ENCODE results near the gene CD63. TPM values are rescaled to one million over a fixed set of nuclear protein-coding genes. Genes with fewer than 3 reads are reported as not detected.

Gene CD63
- total RNA-seq, 4 donors from 2014 or later, result 727 to 1,052 (median 875) TPM

DNA sequence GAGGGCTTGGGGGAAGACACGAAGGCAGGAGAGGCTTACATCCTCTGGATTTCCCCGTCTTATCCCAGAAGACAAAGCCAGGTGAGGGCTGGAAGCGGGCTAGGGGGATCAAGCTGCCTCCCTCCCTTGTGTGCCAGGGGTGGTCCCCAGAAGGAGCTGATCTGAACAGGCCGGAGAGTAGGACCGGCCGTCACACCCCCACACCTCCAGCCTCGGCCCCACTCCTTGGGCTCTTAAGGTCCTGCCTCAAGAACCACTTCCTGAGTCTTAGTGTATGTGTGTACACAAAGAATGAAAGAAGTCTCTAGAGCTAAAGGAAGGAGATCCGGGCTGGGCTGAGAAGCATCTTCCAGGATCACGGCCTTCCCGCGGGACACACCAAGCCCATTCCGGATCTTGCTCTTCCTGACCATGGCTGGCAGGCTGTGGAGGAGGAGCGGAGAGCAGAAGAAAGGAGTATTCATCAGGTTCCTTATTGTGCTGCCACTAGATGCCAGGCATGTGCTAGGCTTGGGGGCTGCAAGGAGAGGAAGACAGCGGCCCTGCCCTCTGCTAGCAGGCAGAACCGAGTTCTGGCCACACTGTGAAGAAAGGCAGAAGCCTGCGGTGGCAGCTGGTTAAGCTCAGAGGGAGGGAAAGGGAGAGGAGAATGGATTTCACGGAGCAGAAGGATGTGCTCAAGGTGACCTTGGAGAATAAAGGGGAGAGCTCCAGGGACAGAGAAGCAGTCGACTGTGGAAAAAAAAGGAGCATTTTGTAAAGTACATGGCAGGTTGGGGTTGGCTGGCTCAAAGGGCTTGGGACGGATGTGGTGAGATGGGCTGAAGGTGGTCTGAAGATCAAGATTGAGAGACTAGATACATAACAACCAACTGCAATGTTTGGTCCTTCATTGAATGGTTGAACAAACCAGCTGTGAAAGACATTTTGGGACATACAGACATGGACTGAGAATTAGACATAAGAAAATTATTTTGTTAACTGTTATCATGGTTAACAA, 1.3 kb upstream of the CD63 start:
- TF ChIP-seq, protein P1, sequence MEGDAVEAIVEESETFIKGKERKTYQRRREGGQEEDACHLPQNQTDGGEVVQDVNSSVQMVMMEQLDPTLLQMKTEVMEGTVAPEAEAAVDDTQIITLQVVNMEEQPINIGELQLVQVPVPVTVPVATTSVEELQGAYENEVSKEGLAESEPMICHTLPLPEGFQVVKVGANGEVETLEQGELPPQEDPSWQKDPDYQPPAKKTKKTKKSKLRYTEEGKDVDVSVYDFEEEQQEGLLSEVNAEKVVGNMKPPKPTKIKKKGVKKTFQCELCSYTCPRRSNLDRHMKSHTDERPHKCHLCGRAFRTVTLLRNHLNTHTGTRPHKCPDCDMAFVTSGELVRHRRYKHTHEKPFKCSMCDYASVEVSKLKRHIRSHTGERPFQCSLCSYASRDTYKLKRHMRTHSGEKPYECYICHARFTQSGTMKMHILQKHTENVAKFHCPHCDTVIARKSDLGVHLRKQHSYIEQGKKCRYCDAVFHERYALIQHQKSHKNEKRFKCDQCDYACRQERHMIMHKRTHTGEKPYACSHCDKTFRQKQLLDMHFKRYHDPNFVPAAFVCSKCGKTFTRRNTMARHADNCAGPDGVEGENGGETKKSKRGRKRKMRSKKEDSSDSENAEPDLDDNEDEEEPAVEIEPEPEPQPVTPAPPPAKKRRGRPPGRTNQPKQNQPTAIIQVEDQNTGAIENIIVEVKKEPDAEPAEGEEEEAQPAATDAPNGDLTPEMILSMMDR (IDR thresholded peaks at IDR 0.05; ENCODE audit: low read depth), result no peak

DNA sequence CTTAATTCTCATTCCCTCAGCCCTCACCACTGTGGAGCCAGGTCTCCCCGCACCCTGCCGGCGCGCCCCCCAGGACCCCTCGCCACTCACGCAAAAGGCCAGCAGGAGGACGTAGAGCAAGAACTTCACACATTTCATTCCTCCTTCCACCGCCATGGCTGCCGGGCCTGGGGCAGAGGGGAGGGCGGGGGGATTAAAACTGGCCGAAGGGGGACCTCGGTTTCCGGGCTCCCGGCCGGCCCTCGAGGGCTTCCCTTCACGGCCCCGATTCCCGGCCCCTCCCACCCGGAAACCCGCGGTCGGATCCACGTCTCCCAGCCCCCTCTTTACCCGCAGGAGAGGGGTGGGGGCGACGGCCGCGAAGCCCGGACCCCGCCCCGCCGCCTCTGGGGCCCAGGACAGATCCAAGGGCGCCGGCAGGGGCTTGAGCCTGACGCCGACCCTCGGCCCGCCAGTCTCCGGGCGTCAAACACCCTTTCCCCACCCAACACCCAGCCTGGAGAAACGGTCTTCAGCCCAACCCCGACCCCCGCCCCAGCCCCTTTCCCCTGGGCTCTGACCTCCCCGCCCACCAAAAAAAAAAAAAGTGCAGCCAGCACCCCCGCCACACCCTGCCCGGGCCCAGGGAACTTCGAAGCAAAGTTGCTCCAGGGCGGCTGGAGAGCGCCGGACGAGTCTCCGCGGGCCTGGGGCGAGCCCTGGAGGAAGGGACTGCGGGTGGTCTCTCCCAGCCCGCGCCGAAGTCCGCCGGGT, 447 bp downstream of the CD63 start:
- TF ChIP-seq, protein P1 (IDR thresholded peaks at IDR 0.05; ENCODE audit: low read depth), result no peak

DNA sequence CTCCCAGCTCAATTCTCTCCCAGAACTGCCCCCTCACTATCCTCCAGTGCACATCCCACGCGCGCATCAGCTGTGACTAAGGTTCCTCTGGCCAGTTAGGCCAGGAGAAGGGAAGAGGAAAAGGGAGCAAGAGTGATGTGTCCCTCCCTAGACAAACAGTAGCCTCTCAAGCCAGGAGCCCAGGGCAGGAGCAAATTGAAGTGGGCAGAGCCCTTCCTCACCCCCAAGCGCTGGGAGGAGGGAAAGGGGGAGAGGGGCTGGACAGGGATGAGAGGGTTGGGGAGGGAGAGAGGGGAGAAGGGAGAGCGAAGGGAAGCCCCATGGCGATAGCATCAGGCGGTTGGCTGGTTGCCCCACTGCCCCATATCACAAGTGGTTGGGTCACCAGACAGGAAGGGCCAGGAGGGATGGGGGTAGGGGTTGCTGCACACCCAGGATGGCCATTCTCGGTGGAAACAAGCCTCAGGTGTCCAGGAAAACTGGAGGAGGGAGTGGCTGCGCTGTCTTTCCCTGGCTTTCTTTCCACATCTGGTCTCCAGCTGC, 1.1 kb downstream of the CD63 start:
- TF ChIP-seq, protein P1 (IDR thresholded peaks at IDR 0.05; ENCODE audit: low read depth), result no peak

DNA sequence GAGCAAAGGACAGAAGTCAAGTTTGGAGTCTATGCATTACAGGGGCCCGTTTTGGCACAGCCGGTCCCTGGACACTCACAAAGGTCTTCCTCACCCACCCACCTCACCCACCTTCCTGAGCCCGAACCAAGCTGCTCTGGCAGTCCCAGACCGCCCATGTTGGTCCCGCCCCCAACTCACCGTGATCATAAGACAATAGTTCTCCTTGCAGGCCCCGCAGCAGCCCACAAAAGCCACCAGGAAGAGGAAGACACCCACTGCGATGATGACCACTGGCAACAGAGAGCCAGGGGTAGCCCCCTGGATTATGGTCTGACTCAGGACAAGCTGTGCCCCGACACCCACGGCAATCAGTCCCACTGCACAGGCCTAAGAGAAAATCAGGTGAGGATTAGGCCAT, 1.8 kb downstream of the CD63 start:
- TF ChIP-seq, protein P1 (IDR thresholded peaks at IDR 0.05; ENCODE audit: low read depth), result no peak

DNA sequence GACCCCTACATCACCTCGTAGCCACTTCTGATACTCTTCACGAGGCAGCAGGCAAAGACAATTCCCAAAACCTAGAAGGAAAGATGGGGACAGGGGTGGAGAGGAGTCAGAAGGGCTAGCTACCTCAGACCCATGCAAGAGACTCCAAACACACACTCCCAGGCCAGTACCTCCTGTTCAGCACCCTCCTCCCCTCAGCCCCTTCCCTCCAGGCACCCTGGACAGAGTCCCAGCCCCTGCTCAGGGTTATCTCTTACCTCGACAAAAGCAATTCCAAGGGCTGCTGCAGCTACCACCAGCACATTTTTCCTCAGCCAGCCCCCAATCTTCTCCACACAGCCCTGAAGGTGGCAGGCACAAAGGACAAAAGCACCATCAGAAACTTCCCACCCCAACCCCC, 3.3 kb downstream of the CD63 start:
- TF ChIP-seq, protein P1 (IDR thresholded peaks at IDR 0.05; ENCODE audit: low read depth), result no peak

DNA sequence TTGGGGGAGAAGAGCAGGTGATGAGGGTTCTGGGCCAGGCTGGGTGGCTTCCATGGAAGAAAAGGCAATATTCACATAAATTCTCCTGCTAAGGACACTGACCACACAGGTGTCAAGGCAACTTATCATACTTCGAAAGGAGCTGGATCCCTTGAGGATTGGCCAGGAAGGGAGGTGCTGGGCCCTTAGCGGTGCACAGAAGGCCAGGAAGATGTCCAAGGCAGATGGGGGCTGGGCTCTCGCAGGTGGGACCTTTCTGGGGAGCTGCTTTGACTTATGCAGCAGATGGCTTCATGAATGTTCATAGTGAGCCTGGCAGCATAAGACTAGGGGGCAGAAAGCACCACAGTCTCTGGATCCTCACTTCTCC, 3.9 kb downstream of the CD63 start:
- TF ChIP-seq, protein P1 (IDR thresholded peaks at IDR 0.05; ENCODE audit: low read depth), result no peak

Data from subcutaneous adipose tissue (tissue), 4 donors.